ENCODE results near the gene ETV6.

ETV6 gene

DNA sequence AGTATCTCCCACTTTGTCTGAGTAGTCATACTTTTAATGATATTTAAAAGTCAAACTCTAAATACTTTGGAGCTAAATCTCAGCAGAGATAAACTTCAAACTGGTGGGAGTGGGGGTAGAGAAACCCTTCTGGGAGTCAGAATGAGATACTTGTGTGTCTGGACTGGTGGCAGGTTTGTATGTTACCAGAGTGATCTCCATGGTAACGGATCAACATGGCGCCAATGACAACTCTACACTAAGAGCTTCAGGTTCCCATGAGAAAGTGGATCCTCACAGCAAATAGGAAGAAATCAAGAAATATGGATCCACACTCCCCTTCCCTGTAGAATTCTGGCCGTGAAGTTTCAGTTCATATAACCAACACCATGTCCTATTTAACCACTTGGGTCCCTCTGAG, 121.9 kb downstream of the ETV6 start:
- no peak for DNase-seq (ENCODE audit: low spot score)
- in situ Hi-C loops (cut with MboI; ENCODE audit: low sequenced_read_pairs, unreplicated experiment), result no loop called here
- TF ChIP-seq, protein P1, sequence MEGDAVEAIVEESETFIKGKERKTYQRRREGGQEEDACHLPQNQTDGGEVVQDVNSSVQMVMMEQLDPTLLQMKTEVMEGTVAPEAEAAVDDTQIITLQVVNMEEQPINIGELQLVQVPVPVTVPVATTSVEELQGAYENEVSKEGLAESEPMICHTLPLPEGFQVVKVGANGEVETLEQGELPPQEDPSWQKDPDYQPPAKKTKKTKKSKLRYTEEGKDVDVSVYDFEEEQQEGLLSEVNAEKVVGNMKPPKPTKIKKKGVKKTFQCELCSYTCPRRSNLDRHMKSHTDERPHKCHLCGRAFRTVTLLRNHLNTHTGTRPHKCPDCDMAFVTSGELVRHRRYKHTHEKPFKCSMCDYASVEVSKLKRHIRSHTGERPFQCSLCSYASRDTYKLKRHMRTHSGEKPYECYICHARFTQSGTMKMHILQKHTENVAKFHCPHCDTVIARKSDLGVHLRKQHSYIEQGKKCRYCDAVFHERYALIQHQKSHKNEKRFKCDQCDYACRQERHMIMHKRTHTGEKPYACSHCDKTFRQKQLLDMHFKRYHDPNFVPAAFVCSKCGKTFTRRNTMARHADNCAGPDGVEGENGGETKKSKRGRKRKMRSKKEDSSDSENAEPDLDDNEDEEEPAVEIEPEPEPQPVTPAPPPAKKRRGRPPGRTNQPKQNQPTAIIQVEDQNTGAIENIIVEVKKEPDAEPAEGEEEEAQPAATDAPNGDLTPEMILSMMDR (IDR thresholded peaks at IDR 0.05; ENCODE audit: borderline replicate concordance, control extremely low read depth, extremely low read depth, insufficient read depth, missing control alignments), result no peak

DNA sequence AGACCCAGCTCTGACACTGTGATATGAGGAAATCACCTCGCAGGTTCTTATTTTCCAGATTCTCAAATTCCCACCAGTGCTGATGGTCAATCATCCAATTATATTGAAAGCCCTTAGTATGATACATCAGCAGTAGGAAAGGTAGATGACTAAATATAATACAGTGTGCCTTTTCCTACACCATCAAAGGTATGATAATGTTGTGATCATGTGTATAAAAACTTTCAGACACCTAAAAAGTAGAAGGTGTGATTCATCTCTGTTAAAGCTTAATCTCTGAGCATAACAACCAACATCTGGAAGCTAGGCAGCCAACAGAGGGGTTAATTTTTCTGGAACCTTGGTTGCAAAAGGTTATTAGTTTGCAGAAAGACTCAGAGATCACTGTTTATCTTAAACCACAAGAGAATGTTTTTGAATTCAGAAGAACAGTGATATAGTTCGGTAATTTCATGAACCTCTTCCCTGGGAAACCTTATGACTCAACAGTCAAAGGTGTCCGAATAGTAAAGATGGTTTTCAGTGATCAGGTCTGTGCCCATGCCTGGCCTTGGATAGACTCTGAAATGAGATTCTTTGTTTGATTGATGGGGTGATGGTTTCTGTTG, 122.5 kb downstream of the ETV6 start:
- DNase-seq (ENCODE audit: low spot score), result no peak
- in situ Hi-C loops (cut with MboI; ENCODE audit: low sequenced_read_pairs, unreplicated experiment), result no loop called here
- TF ChIP-seq, protein P1 (IDR thresholded peaks at IDR 0.05; ENCODE audit: borderline replicate concordance, control extremely low read depth, extremely low read depth, insufficient read depth, missing control alignments), result no peak

DNA sequence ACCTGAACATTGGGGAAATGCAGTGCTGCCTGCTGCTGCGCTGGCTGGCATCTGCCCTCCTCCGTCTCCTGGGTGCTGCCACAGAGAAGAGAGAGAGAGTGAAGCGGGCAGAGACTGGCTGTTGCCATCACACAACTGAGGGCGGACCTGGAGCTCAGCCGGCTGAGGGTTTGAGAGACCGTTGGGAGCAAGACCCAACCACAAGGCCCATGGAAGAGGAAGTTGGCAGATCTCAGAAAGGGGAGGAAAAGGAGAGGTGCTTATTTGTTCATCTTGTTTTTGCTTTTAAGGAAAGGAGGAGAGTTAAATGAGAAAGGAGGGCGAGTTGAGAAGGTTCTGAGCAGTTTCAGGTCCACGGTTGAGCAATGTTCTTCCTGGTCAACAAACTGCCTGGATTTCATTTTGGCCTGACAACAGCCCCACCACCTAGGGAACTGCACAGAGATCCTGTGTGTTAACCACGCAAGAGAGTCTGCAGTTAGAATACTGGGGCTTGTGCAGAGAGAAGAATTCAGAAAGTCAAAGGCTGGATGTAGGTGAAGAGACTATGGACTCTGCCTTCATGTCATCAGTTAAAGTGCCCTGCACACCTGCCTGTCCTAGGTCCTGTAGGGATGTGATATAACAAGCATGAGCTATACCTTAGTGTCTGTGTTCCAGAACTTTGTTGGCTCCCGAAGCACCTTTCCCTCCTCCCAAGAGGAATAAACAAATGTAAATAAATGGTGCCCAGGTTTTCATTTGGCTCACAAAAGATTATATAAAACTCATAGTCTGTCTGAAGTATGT, 124.6 kb downstream of the ETV6 start:
- TF ChIP-seq, protein P1 (IDR thresholded peaks at IDR 0.05; ENCODE audit: borderline replicate concordance, control extremely low read depth, extremely low read depth, insufficient read depth, missing control alignments), result no peak
- in situ Hi-C loops (cut with MboI; ENCODE audit: low sequenced_read_pairs, unreplicated experiment), result no loop called here
- no peak for DNase-seq (ENCODE audit: low spot score)

DNA sequence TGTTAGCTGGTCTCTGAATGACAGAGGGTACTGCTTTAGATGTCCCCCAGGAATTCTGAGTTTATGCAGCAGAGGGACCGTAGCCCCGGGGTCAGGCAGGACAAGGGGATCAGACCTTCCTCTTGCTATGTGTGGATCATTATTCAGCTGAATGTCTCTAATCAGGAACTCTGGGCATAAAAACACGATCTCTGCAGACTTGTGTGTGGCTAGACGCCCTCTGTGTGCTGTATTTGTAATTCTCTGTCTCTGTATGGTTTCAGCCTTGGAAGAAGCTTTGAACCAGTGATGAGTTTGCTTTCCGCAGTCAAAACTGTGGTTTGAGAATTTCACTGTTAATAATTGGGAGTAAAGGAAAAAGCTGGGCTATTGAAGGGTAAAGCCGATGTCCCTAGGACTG, 125.3 kb downstream of the ETV6 start:
- no peak for DNase-seq (ENCODE audit: low spot score)
- TF ChIP-seq, protein P1 (IDR thresholded peaks at IDR 0.05; ENCODE audit: borderline replicate concordance, control extremely low read depth, extremely low read depth, insufficient read depth, missing control alignments), result no peak
- in situ Hi-C loops (cut with MboI; ENCODE audit: low sequenced_read_pairs, unreplicated experiment), result no loop called here

DNA sequence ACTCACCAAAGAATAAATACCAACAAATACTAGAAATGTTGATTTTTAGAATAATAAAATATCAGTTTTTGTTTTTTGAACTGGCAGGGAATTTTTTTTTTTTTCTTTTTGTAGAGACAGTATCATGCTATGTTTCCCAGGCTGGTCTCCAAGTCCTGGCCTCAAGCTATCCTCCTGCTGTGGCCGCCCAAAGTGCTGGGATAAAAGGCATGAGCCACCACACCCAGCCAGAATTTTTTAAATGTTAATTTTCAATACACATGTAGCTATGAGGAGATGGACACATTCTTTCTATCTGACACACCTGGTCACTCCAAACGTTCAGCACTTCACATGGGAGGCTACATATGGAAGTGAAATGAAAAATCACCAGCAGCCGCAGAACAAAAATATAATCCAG, 126.8 kb downstream of the ETV6 start:
- in situ Hi-C loops (cut with MboI; ENCODE audit: low sequenced_read_pairs, unreplicated experiment), result no loop called here
- TF ChIP-seq, protein P1 (IDR thresholded peaks at IDR 0.05; ENCODE audit: borderline replicate concordance, control extremely low read depth, extremely low read depth, insufficient read depth, missing control alignments), result no peak
- DNase-seq (ENCODE audit: low spot score), result no peak

DNA sequence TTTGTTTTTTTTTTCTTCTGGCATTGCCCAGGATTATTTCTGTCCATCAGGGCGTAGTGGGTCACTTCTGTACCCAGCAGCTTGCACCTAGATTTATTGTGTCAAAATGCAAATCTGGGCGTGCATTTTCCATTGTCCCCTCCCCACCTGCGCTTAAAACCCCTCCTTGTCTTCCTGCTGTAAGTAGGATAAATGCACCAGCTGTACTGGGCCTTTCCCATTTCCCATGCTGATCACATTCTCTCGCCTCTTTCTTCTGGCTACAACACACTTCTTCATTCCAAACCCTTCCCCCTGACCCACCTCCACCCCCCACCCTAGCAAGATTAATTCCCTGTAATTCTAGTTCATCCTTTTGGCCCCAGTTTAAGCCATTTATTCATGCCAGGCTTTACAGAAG, 128.0 kb downstream of the ETV6 start:
- TF ChIP-seq, protein P1 (IDR thresholded peaks at IDR 0.05; ENCODE audit: borderline replicate concordance, control extremely low read depth, extremely low read depth, insufficient read depth, missing control alignments), result no peak
- DNase-seq (ENCODE audit: low spot score), result no peak
- in situ Hi-C loops (cut with MboI; ENCODE audit: low sequenced_read_pairs, unreplicated experiment), result no loop called here

Data from GM13976 (cell line).